ENCODE data around the gene RPS6KB2.

DNA sequence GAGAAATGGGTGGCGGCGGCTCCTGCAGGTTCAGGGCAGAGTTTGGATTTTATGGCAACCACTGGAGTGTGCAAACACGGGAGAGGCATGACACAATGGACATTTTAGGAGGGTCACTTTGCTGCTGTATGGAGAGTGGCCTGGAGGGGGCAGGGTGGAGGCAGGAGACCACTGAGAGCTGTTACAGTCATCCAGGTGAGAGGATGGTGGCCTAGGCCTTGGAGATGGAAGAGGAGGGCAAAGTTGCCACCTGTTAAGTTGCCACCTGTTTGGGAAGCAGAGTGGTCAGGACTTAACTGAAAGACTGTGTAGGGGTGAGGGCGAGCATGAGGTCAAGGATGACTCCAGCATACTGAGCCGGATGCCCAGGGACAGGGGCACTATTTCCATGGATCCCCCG lies 38.8 kb upstream of the RPS6KB2 start:
- TF ChIP-seq, protein P1, sequence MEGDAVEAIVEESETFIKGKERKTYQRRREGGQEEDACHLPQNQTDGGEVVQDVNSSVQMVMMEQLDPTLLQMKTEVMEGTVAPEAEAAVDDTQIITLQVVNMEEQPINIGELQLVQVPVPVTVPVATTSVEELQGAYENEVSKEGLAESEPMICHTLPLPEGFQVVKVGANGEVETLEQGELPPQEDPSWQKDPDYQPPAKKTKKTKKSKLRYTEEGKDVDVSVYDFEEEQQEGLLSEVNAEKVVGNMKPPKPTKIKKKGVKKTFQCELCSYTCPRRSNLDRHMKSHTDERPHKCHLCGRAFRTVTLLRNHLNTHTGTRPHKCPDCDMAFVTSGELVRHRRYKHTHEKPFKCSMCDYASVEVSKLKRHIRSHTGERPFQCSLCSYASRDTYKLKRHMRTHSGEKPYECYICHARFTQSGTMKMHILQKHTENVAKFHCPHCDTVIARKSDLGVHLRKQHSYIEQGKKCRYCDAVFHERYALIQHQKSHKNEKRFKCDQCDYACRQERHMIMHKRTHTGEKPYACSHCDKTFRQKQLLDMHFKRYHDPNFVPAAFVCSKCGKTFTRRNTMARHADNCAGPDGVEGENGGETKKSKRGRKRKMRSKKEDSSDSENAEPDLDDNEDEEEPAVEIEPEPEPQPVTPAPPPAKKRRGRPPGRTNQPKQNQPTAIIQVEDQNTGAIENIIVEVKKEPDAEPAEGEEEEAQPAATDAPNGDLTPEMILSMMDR (IDR thresholded peaks at IDR 0.05): peak; percentile 70
- no peak for TF ChIP-seq EZH2 (IDR thresholded peaks at IDR 0.05; ENCODE audit: borderline replicate concordance, insufficient read depth, low read depth, low read length, poor library complexity, severe bottlenecking)
